Stimulated activated CD8-positive, alpha-beta memory T cell treated with anti-CD3 and anti-CD28 coated beads, Interleukin-15, amount 100 ng/mL, for 48 hours (primary cell): ENCODE data around the gene RORC.
"Not testable (repeated sequence)": the region's sequence is repeated elsewhere in the genome, so short reads cannot be mapped to it uniquely, and the experiment has no call there.

ENCODE experiments used
- DNase-seq, 2 donors: peaks; one replicate each; pipeline ENCODE4 v3.0.0-alpha.2; 2020; ENCODE audit warnings: low read depth in 2 of 2

RORC gene

GRCh38 chr1:151805066-151805820 is 26.4 kb downstream of the RORC start, which contains the start of gene LINGO4:
Gene LINGO4, minus strand, starts transcription at chr1:151805419. Its CDS starts 2,715 bp downstream, at chr1:151802704.
- no peak for DNase-seq

GRCh38 chr1:151803915-151804314 is 27.7 kb downstream of the RORC start:
- DNase-seq = no peak

- no peak for DNase-seq
These were observed 28.4 kb downstream of the RORC start for GRCh38 chr1:151803164-151803563.

- DNase-seq = no peak
These were observed 29.2 kb downstream of the RORC start for GRCh38 chr1:151802372-151802771.

GRCh38 chr1:151801846-151802245 is 29.8 kb downstream of the RORC start:
- DNase-seq = no peak

- DNase-seq = no peak
These were observed 30.2 kb downstream of the RORC start for GRCh38 chr1:151801310-151801820.

- no peak for DNase-seq
These were observed 30.8 kb downstream of the RORC start for GRCh38 chr1:151800830-151801229.

GRCh38 chr1:151799179-151800022 is 32.2 kb downstream of the RORC start:
- no peak for DNase-seq

GRCh38 chr1:151798571-151798970 is 33.0 kb downstream of the RORC start:
- no peak for DNase-seq

- no peak for DNase-seq
These were observed 40.5 kb downstream of the RORC start for GRCh38 chr1:151790940-151791651.

- DNase-seq = peak; percentile 99
These were observed 41.3 kb downstream of the RORC start, which contains the start of gene TDRKH for GRCh38 chr1:151790071-151790939. Gene TDRKH, minus strand, starts transcription at chr1:151790500. Its CDS starts 7,478 bp downstream, at chr1:151783022.

GRCh38 chr1:151787689-151788088 is 43.9 kb downstream of the RORC start:
- DNase-seq = no peak

GRCh38 chr1:151783796-151784195 is 47.8 kb downstream of the RORC start:
- no peak for DNase-seq

- DNase-seq = no peak
These were observed 48.9 kb downstream of the RORC start for GRCh38 chr1:151782741-151783140.

GRCh38 chr1:151782026-151782425 is 49.6 kb downstream of the RORC start:
- DNase-seq = not testable (repeated sequence)

GRCh38 chr1:151780736-151781135 is 50.9 kb downstream of the RORC start:
- not testable (repeated sequence) for DNase-seq

- DNase-seq = no peak
These were observed 51.8 kb downstream of the RORC start for GRCh38 chr1:151779852-151780251.

- DNase-seq = no peak
These were observed 54.3 kb downstream of the RORC start for GRCh38 chr1:151777317-151777716.

GRCh38 chr1:151776665-151777062 is 54.9 kb downstream of the RORC start:
- DNase-seq = no peak

GRCh38 chr1:151775894-151776664 is 55.5 kb downstream of the RORC start:
- DNase-seq = no peak
